Osteoblast (primary cell): ENCODE results near the gene ALOX5. TPM values are rescaled to one million over a fixed set of nuclear protein-coding genes. Genes with fewer than 3 reads are reported as not detected.
"Not testable (repeated sequence)": the region's sequence is repeated elsewhere in the genome, so short reads cannot be mapped to it uniquely, and the experiment has no call there.

ENCODE experiments used
- DNase-seq: peaks from one replicate; pipeline ENCODE4 v3.0.0; 2011; ENCODE audit warnings: low spot score, mixed read lengths; ENCODE audit not compliant: insufficient read length; ENCODE audit errors: missing footprints
- H2AFZ ChIP-seq: 2 replicates; pipeline ENCODE4 v1.6.0; 2011; ENCODE audit warnings: mild to moderate bottlenecking, low read length
- H3K27ac ChIP-seq: 2 replicates; pipeline ENCODE4 v1.5.1; 2011; ENCODE audit warnings: mild to moderate bottlenecking, low read depth, low read length, moderate library complexity
- H3K27me3 ChIP-seq: 2 replicates; pipeline ENCODE4 v1.6.0; 2012; ENCODE audit warnings: mild to moderate bottlenecking, control low read depth, inconsistent platforms, low read length, moderate library complexity; ENCODE audit not compliant: insufficient read depth
- H3K36me3 ChIP-seq: 2 replicates; pipeline ENCODE4 v1.5.1; 2011; ENCODE audit warnings: mild to moderate bottlenecking, low read length, control low read depth, moderate library complexity; ENCODE audit not compliant: insufficient read depth
- H3K4me1 ChIP-seq: 2 replicates; pipeline ENCODE4 v1.5.1; 2011; ENCODE audit warnings: mild to moderate bottlenecking, low read length, control low read depth, moderate library complexity; ENCODE audit not compliant: insufficient read depth
- H3K4me2 ChIP-seq: 2 replicates; pipeline ENCODE4 v1.6.0; 2011; ENCODE audit warnings: mild to moderate bottlenecking, low read length; ENCODE audit not compliant: insufficient read depth
- H3K4me3 ChIP-seq: fragments of 200-600 bp; sonication (generic); 3 replicates; pipeline ENCODE4 v1.5.1; 2012; ENCODE audit warnings: mild to moderate bottlenecking, low read length, inconsistent platforms; ENCODE audit not compliant: insufficient read depth
- H3K79me2 ChIP-seq: 2 replicates; pipeline ENCODE4 v1.6.0; 2012; ENCODE audit warnings: mild to moderate bottlenecking, low read length, control low read depth, inconsistent platforms; ENCODE audit not compliant: insufficient read depth
- H3K9me3 ChIP-seq: 2 replicates; pipeline ENCODE4 v1.5.1; 2011; ENCODE audit warnings: low read depth, low read length, control low read depth
- H4K20me1 ChIP-seq: 2 replicates; pipeline ENCODE4 v1.6.0; 2012; ENCODE audit warnings: mild to moderate bottlenecking, low read length, control low read depth; ENCODE audit not compliant: insufficient read depth
- CTCF ChIP-seq: IDR thresholded peaks from 2 replicates; pipeline ENCODE4 v1.5.1; 2011; ENCODE audit warnings: mild to moderate bottlenecking, low read depth, low read length, moderate library complexity; ENCODE audit errors: extremely low read depth
- total RNA-seq: library from RNA; depleted of rRNA; stranded (reverse); fragments of >200 nt; gene quantifications from 2 replicates; pipeline ENCODE4 v1.2.3, GENCODE V29; 2012

ALOX5 gene
- total RNA-seq, 1 donor: not detected

DNA sequence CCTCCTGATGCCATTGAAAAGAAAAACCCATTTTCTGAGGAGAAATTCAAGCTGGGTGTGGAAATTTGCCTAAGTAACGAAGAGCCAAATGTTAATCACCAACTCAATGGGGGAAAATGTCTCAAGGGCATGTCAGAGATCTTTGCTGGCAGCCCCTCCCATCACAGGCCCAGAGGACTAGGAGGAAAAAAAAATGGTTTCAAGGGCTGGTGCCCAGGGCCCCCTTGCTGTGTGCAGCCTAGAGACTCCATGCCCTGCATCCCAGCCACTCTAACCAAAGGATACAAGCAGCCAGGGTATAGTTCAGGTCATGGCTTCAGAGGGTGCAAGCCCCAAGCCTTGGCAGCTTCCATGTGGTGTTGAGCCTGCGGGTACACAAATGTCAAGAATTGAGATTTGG, 106.3 kb downstream of the ALOX5 start:
- Histone ChIP-seq H3K79me2 (no peaks in the 10 kb centered on the region), H3K27me3 (no peaks in the 10 kb centered on the region), H2AFZ (no peak overlapping the region), H4K20me1 (no peaks in the 10 kb centered on the region), H3K4me3 (no peak overlapping the region), H3K27ac (no peak overlapping the region), H3K4me2 (no peak overlapping the region), H3K4me1 (no peaks in the 10 kb centered on the region), H3K9me3 (no peaks in the 10 kb centered on the region), H3K36me3 (no peaks in the 10 kb centered on the region)
- TF ChIP-seq CTCF: no peak
- DNase-seq: no peak

GRCh38 chr10:45481100-45481499, 107.1 kb downstream of the ALOX5 start:
- not testable (repeated sequence) for H2AFZ ChIP-seq, H3K4me3 ChIP-seq, H3K27me3 ChIP-seq, H3K27ac ChIP-seq, H3K79me2 ChIP-seq, H3K36me3 ChIP-seq, H3K4me1 ChIP-seq, DNase-seq, H3K4me2 ChIP-seq, H3K9me3 ChIP-seq, H4K20me1 ChIP-seq

DNA sequence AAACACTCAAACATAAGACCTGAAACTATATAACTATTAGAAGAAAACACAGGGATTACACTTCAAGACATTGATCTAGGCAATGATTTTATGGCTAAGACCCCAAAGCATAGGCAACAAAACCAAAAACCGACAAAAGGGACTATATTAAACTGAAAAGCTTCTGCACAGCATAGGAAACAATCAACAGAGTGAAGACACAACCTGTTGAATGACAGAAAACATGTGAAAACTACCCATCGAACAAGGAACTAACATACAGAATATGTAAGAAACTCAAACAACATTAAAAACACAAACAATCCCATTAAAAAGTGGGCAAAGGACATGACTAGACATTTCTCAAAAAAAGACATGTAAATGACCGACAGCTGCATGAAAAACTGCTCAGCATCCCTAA, 109.0 kb downstream of the ALOX5 start:
- Histone ChIP-seq H3K4me1 (no peaks in the 10 kb centered on the region), H3K27ac (no peak overlapping the region), H3K4me2 (no peak overlapping the region), H3K4me3 (no peak overlapping the region), H4K20me1 (no peaks in the 10 kb centered on the region), H3K36me3 (no peaks in the 10 kb centered on the region), H3K79me2 (no peaks in the 10 kb centered on the region), H3K27me3 (no peaks in the 10 kb centered on the region), H2AFZ (no peak overlapping the region), H3K9me3 (no peaks in the 10 kb centered on the region)
- TF ChIP-seq CTCF: no peak
- no peak for DNase-seq

DNA sequence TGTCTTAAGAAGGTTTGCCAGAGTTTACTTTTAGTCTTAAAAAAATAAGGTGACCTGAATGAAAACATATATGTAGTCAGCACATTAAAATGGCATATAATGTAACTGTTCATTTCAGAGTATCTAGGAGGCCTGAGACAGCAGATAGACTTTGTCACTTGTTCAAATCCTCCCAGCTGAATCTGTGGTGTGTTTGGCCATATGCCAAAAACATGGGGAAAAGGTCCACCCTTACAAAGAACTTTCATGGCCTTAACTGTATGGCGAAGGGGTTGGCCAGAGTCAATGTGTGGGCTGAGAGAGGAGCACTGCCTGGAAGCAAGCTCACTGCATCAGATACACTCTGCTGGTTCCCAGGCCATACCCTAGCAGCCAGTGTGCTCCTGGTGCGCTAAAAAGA, 113.7 kb downstream of the ALOX5 start:
- Histone ChIP-seq H3K9me3 (no peaks in the 10 kb centered on the region), H3K4me2 (no peak overlapping the region), H3K79me2 (no peaks in the 10 kb centered on the region), H3K27me3 (no peaks in the 10 kb centered on the region), H4K20me1 (peaks cover 3% of the 10 kb centered on the region), H2AFZ (no peak overlapping the region), H3K4me1 (no peaks in the 10 kb centered on the region), H3K27ac (no peak overlapping the region), H3K36me3 (no peaks in the 10 kb centered on the region), H3K4me3 (no peak overlapping the region)
- TF ChIP-seq CTCF: no peak
- DNase-seq: no peak

DNA sequence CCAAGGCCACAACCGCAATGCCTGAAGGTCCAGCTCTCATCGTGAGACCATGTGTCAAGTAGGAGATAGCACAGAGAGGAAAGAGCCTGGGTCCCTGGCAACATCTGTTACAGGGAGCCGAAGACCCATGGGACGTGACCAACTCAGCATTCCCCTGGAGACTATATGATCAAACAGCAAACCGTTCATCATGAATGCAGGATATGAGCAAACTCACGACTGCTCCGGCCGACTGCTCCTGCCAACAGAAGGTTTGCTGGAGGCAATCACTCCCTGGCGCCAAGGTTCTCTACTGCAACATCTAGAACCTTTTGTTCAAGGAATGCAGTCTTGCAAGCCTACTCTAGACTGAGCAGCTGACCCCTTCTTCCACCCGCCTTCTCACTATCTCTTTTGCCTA, 114.3 kb downstream of the ALOX5 start:
- H3K9me3 ChIP-seq: no peaks in the 10 kb centered on the region
- no peaks in the 10 kb centered on the region for H3K4me1 ChIP-seq
- H3K36me3 ChIP-seq: no peaks in the 10 kb centered on the region
- H3K79me2 ChIP-seq: no peaks in the 10 kb centered on the region
- H3K27ac ChIP-seq: no peak overlapping the region
- no peak overlapping the region for H3K4me3 ChIP-seq
- no peak for TF ChIP-seq CTCF
- H3K27me3 ChIP-seq: no peaks in the 10 kb centered on the region
- peaks cover 10% of the 10 kb centered on the region for H4K20me1 ChIP-seq
- no peak overlapping the region for H2AFZ ChIP-seq
- DNase-seq: no peak
- no peak overlapping the region for H3K4me2 ChIP-seq
